Upper lobe of right lung (tissue), 1 donor: ENCODE data around the gene HSPA1L. TPM values are rescaled to one million over a fixed set of nuclear protein-coding genes. Genes with fewer than 3 reads are reported as not detected.

Experiments
- ATAC-seq: fragments of 200-7000 bp; cut with Tn5 transposase; one replicate; pipeline ENCODE4 v1.9.1; 2020; ENCODE audit warnings: mild to moderate bottlenecking, moderate library complexity
- DNase-seq: peaks from one replicate; pipeline ENCODE4 v3.0.0-alpha.2; 2020
- H3K27ac ChIP-seq: fragments of 200-600 bp; one replicate; pipeline ENCODE4 v1.8.0; 2022
- H3K27me3 ChIP-seq: fragments of 200-600 bp; one replicate; pipeline ENCODE4 v1.8.0; 2022; ENCODE audit warnings: mild to moderate bottlenecking
- H3K36me3 ChIP-seq: fragments of 200-600 bp; one replicate; pipeline ENCODE4 v1.8.0; 2022
- H3K4me1 ChIP-seq: fragments of 200-600 bp; one replicate; pipeline ENCODE4 v1.8.0; 2022
- H3K4me3 ChIP-seq: fragments of 200-600 bp; one replicate; pipeline ENCODE4 v1.8.0; 2022; ENCODE audit warnings: mild to moderate bottlenecking
- H3K9me3 ChIP-seq: fragments of 200-600 bp; one replicate; pipeline ENCODE4 v1.8.0; 2022
- CTCF ChIP-seq: fragments of 200-600 bp; IDR thresholded peaks from one replicate; pipeline ENCODE4 v1.8.0; 2022; ENCODE audit warnings: antibody characterized with exemption
- intact Hi-C: fragments of 100-400 bp; cut with DNase I; formaldehyde crosslinking; loops from one replicate; pipeline ENCODE4 v1.11.0; 2022
- total RNA-seq: library from RNA; stranded (reverse); fragmentation: NEBNext Ultra II Directional; extraction: Animal tissue kit (Norgen Biotek cat#: 25700); gene quantifications from one replicate; pipeline ENCODE4 v1.2.1, GENCODE V29; 2021
- donor health status: DM: no; HTN: yes; CAD: no; lungs with severe emphysema.

The HSPA1L gene
- total RNA-seq, 1 donor from 2014 or later: 2.0 TPM

- TF ChIP-seq CTCF: no peak
- Histone ChIP-seq H3K27ac (no peak overlapping the region), H3K27me3 (no peaks in the 10 kb centered on the region), H3K4me1 (no peaks in the 10 kb centered on the region), H3K36me3 (no peaks in the 10 kb centered on the region), H3K9me3 (no peaks in the 10 kb centered on the region), H3K4me3 (no peak overlapping the region)
- intact Hi-C loops: no loop called here
- DNase-seq: no peak
- peak; percentile 31 for ATAC-seq
These were observed 51.5 kb downstream of the HSPA1L start for GRCh38 chr6:31763619-31763940.

GRCh38 chr6:31762878-31763618, 52.0 kb downstream of the HSPA1L start:
- no peaks in the 10 kb centered on the region for H3K36me3 ChIP-seq
- intact Hi-C loops: no loop called here
- H3K4me1 ChIP-seq: no peaks in the 10 kb centered on the region
- no peak overlapping the region for H3K4me3 ChIP-seq
- TF ChIP-seq CTCF: no peak
- no peaks in the 10 kb centered on the region for H3K9me3 ChIP-seq
- ATAC-seq (no peak), DNase-seq (no peak)
- no peak overlapping the region for H3K27ac ChIP-seq
- no peaks in the 10 kb centered on the region for H3K27me3 ChIP-seq

- no peak within 1 kb of the TSS for H3K27ac ChIP-seq
- no peak for ATAC-seq
- no peak for DNase-seq
- intact Hi-C loops: no loop called here
- H3K36me3 ChIP-seq: no peaks in the 10 kb centered on the region
- no peaks in the 10 kb centered on the region for H3K9me3 ChIP-seq
- H3K27me3 ChIP-seq: no peaks in the 10 kb centered on the region
- no peaks in the 10 kb centered on the region for H3K4me1 ChIP-seq
- no peak for TF ChIP-seq CTCF
- H3K4me3 ChIP-seq: no peak within 1 kb of the TSS
These were observed 52.7 kb downstream of the HSPA1L start, which contains the start of gene SAPCD1 for GRCh38 chr6:31762356-31762755. Gene SAPCD1 (plus strand): TSS chr6:31762656. CDS start chr6:31763055, 399 bp downstream.

GRCh38 chr6:31761343-31761742, 53.7 kb downstream of the HSPA1L start:
- Histone ChIP-seq H3K27me3 (no peaks in the 10 kb centered on the region), H3K36me3 (no peaks in the 10 kb centered on the region), H3K4me3 (no peak overlapping the region), H3K4me1 (no peaks in the 10 kb centered on the region), H3K9me3 (no peaks in the 10 kb centered on the region), H3K27ac (no peak overlapping the region)
- ATAC-seq: no peak
- no peak for TF ChIP-seq CTCF
- no peak for DNase-seq
- intact Hi-C loops: no loop called here

- no peak overlapping the region for H3K4me3 ChIP-seq
- DNase-seq (no peak), ATAC-seq (no peak)
- intact Hi-C loops: no loop called here
- no peaks in the 10 kb centered on the region for H3K27me3 ChIP-seq
- no peaks in the 10 kb centered on the region for H3K36me3 ChIP-seq
- no peak overlapping the region for H3K27ac ChIP-seq
- no peak for TF ChIP-seq CTCF
- H3K4me1 ChIP-seq: no peaks in the 10 kb centered on the region
- H3K9me3 ChIP-seq: no peaks in the 10 kb centered on the region
These were observed 54.3 kb downstream of the HSPA1L start for GRCh38 chr6:31760790-31761189.

Other genes starting within 250 kb of the HSPA1L start
- 0.46 TPM for gene LTA, start 243.0 kb downstream of the HSPA1L start, total RNA-seq
- gene TNF, start 239.7 kb downstream of the HSPA1L start, total RNA-seq: 2.4 TPM
- gene LTB, start 232.9 kb downstream of the HSPA1L start, total RNA-seq: 6.2 TPM
- 68.1 TPM for gene LST1, start 229.0 kb downstream of the HSPA1L start, total RNA-seq
- gene NCR3, start 222.3 kb downstream of the HSPA1L start, total RNA-seq: 1.8 TPM
- 55.3 TPM for gene AIF1, start 200.0 kb downstream of the HSPA1L start, total RNA-seq
- gene PRRC2A, start 194.6 kb downstream of the HSPA1L start, total RNA-seq: 138 TPM
- gene BAG6, start 162.6 kb downstream of the HSPA1L start, total RNA-seq: 238 TPM
- 2.6 TPM for gene APOM, start 159.4 kb downstream of the HSPA1L start, total RNA-seq
- 25.6 TPM for gene C6orf47, start 154.5 kb downstream of the HSPA1L start, total RNA-seq
- gene GPANK1, start 150.3 kb downstream of the HSPA1L start, total RNA-seq: 13.9 TPM
- 114 TPM for gene CSNK2B, start 149.2 kb downstream of the HSPA1L start, total RNA-seq
- gene LY6G5B, start 145.3 kb downstream of the HSPA1L start, total RNA-seq: 12.6 TPM
- 3.4 TPM for gene LY6G5C, start 134.2 kb downstream of the HSPA1L start, total RNA-seq
- gene ABHD16A, start 112.0 kb downstream of the HSPA1L start, total RNA-seq: 55.8 TPM
- not detected for gene LY6G6F, start 108.4 kb downstream of the HSPA1L start, total RNA-seq
- gene LY6G6D, start 99.9 kb downstream of the HSPA1L start, total RNA-seq: not detected
- gene LY6G6C, start 93.5 kb downstream of the HSPA1L start, total RNA-seq: not detected
- gene MPIG6B, start 91.9 kb downstream of the HSPA1L start, total RNA-seq: 1.1 TPM
- gene DDAH2, start 86.0 kb downstream of the HSPA1L start, total RNA-seq: 71.2 TPM
- 286 TPM for gene CLIC1, start 78.8 kb downstream of the HSPA1L start, total RNA-seq
- gene MSH5, start 75.3 kb downstream of the HSPA1L start, total RNA-seq: 11.2 TPM
- gene SAPCD1, start 52.6 kb downstream of the HSPA1L start, total RNA-seq: 2.6 TPM
- 3.4 TPM for gene VWA7, start 38.0 kb downstream of the HSPA1L start, total RNA-seq
- 53.0 TPM for gene VARS1, start 19.5 kb downstream of the HSPA1L start, total RNA-seq
- gene LSM2, start 8.3 kb downstream of the HSPA1L start, total RNA-seq: 30.8 TPM
- gene HSPA1A, start 260 bp upstream of the HSPA1L start, total RNA-seq: 150 TPM
- 112 TPM for gene HSPA1B, start 12.5 kb upstream of the HSPA1L start, total RNA-seq
- gene NEU1, start 47.5 kb upstream of the HSPA1L start, total RNA-seq: 81.0 TPM
- gene SLC44A4, start 63.7 kb upstream of the HSPA1L start, total RNA-seq: 23.1 TPM
- 36.0 TPM for gene EHMT2, start 82.4 kb upstream of the HSPA1L start, total RNA-seq
- 3.5 TPM for gene ZBTB12, start 86.8 kb upstream of the HSPA1L start, total RNA-seq
- 282 TPM for gene C2, start 112.4 kb upstream of the HSPA1L start, total RNA-seq
- 74.9 TPM for gene CFB, start 130.8 kb upstream of the HSPA1L start, total RNA-seq
- gene NELFE, start 143.7 kb upstream of the HSPA1L start, total RNA-seq: 43.9 TPM
- gene SKIC2, start 143.9 kb upstream of the HSPA1L start, total RNA-seq: 58.8 TPM
- 20.5 TPM for gene DXO, start 156.9 kb upstream of the HSPA1L start, total RNA-seq
- 200 TPM for gene C4A, start 166.8 kb upstream of the HSPA1L start, total RNA-seq
- gene C4B, start 199.5 kb upstream of the HSPA1L start, total RNA-seq: 166 TPM
- 0.61 TPM for gene CYP21A2, start 223.1 kb upstream of the HSPA1L start, total RNA-seq